Measurements from ENCODE around the gene HPCAL4.

DNA sequence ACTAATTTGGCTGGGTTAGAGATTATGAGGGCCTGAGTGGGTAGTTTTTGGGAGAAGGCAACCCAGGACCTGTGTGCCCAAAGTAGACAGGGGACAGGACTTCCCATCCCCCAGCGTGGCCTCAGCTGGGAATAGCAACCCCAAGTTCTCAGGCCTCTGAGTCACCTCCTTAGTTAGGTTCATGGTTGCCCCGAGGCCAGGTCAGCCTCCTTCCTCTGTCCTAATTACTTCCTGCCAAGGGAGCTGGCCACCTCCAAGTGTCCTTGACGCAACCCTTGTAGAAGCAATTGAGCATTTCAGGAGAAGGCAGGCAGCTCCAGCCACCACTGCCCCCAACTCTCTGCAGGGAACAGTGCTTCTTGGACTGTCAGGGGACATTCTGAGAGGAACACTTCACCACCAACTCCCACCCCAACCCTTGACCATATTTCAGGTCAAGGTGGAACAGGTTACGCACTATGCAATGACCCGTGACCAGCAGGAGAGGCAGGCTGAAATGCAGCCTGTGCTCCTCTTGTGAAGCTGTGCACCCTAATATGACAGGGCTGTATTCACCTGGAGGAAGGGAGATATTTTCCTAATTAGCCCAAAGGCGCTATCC is 14.2 kb downstream of the HPCAL4 start:
- TF ChIP-seq CTCF (IDR thresholded peaks at IDR 0.05; ENCODE audit: borderline replicate concordance, extremely low read depth, low read length, poor library complexity, severe bottlenecking), result no peak
- TF ChIP-seq EZH2 (IDR thresholded peaks at IDR 0.05; ENCODE audit: borderline replicate concordance, low read depth, low read length, severe bottlenecking), result no peak
